HFF-Myc (cell line): ENCODE data around the gene KCP.

Source experiments
- DNase-seq: peaks from one replicate; pipeline ENCODE4 v3.0.0-alpha.2; 2011; ENCODE audit warnings: low read depth; ENCODE audit errors: extremely low read depth
- H3K4me3 ChIP-seq: replicated peaks from 2 replicates; pipeline ENCODE4 v1.5.1; 2011; ENCODE audit warnings: low read depth, mild to moderate bottlenecking, control low read depth, low read length
- CTCF ChIP-seq: IDR thresholded peaks from 2 replicates; pipeline ENCODE4 v1.5.1; 2012; ENCODE audit warnings: mild to moderate bottlenecking, low read depth, low read length, control low read depth; ENCODE audit errors: missing control alignments

Gene KCP

GRCh38 chr7:128827248-128827958, 83.1 kb downstream of the KCP start:
- no peak for DNase-seq
- no peak overlapping the region for H3K4me3 ChIP-seq
- TF ChIP-seq CTCF, result no peak

GRCh38 chr7:128826916-128827247, 83.6 kb downstream of the KCP start:
- no peak for DNase-seq
- no peak for TF ChIP-seq CTCF
- H3K4me3 ChIP-seq, result no peak overlapping the region
